Measurements from ENCODE around the gene SLC16A7.

SLC16A7 gene

GRCh38 chr12:59578254-59578653 lies 17.6 kb upstream of the SLC16A7 start:
- DNase-seq (ENCODE audit: extremely low spot score) = no peak
- no peak for TF ChIP-seq ZNF384 (IDR thresholded peaks at IDR 0.05)
- no peak for TF ChIP-seq BHLHE40 (IDR thresholded peaks at IDR 0.05; ENCODE audit: borderline replicate concordance)
- no peak for TF ChIP-seq NFRKB (IDR thresholded peaks at IDR 0.05)
- no peak for TF ChIP-seq SUZ12 (IDR thresholded peaks at IDR 0.05)
- TF ChIP-seq ARNT (IDR thresholded peaks at IDR 0.05) = no peak
- TF ChIP-seq ELF4 (IDR thresholded peaks at IDR 0.05) = no peak
- no peak for TF ChIP-seq FOXK2 (IDR thresholded peaks at IDR 0.05)
- ChIA-PET POLR2A (no interaction called here), CTCF (no interaction called here)

GRCh38 chr12:59579631-59580030 lies 16.2 kb upstream of the SLC16A7 start:
- DNase-seq (ENCODE audit: extremely low spot score) = no peak
- TF ChIP-seq SP1 (IDR thresholded peaks at IDR 0.05) (no peak), HDGF (IDR thresholded peaks at IDR 0.05; ENCODE audit: borderline replicate concordance) (no peak), L3MBTL2 (conservative IDR thresholded peaks at IDR 0.05) (no peak), NFRKB (IDR thresholded peaks at IDR 0.05) (no peak), ARNT (IDR thresholded peaks at IDR 0.05) (no peak), CTBP1 (IDR thresholded peaks at IDR 0.05; ENCODE audit: borderline replicate concordance) (no peak), FOXK2 (IDR thresholded peaks at IDR 0.05) (no peak), ELF4 (IDR thresholded peaks at IDR 0.05) (no peak), BHLHE40 (IDR thresholded peaks at IDR 0.05; ENCODE audit: borderline replicate concordance) (no peak), FOXA1 (IDR thresholded peaks at IDR 0.05) (no peak), TARDBP (IDR thresholded peaks at IDR 0.05) (no peak), ZNF384 (IDR thresholded peaks at IDR 0.05) (no peak), FOXM1 (IDR thresholded peaks at IDR 0.05; ENCODE audit: borderline replicate concordance) (no peak), SUZ12 (IDR thresholded peaks at IDR 0.05) (no peak), PKNOX1 (IDR thresholded peaks at IDR 0.05) (no peak), LEF1 (IDR thresholded peaks at IDR 0.05; ENCODE audit: borderline replicate concordance) (no peak)
- CTCF ChIA-PET = no interaction called here
- POLR2A ChIA-PET = no interaction called here

GRCh38 chr12:59580050-59580449 lies 15.8 kb upstream of the SLC16A7 start:
- ChIA-PET CTCF (no interaction called here), POLR2A (no interaction called here)
- TF ChIP-seq BHLHE40 (IDR thresholded peaks at IDR 0.05; ENCODE audit: borderline replicate concordance) = no peak
- TF ChIP-seq CTBP1 (IDR thresholded peaks at IDR 0.05; ENCODE audit: borderline replicate concordance) = no peak
- no peak for TF ChIP-seq HDGF (IDR thresholded peaks at IDR 0.05; ENCODE audit: borderline replicate concordance)
- TF ChIP-seq FOXM1 (IDR thresholded peaks at IDR 0.05; ENCODE audit: borderline replicate concordance) = no peak
- DNase-seq (ENCODE audit: extremely low spot score) = no peak

GRCh38 chr12:59583003-59583712 lies 12.7 kb upstream of the SLC16A7 start:
- ChIA-PET POLR2A (no interaction called here), CTCF (no interaction called here)
- DNase-seq (ENCODE audit: extremely low spot score) = no peak
- TF ChIP-seq PKNOX1 (IDR thresholded peaks at IDR 0.05) (no peak), SUZ12 (IDR thresholded peaks at IDR 0.05) (no peak), ARNT (IDR thresholded peaks at IDR 0.05) (no peak), L3MBTL2 (conservative IDR thresholded peaks at IDR 0.05) (no peak), HDGF (IDR thresholded peaks at IDR 0.05; ENCODE audit: borderline replicate concordance) (no peak), BHLHE40 (IDR thresholded peaks at IDR 0.05; ENCODE audit: borderline replicate concordance) (no peak), ELF4 (IDR thresholded peaks at IDR 0.05) (no peak), CTBP1 (IDR thresholded peaks at IDR 0.05; ENCODE audit: borderline replicate concordance) (no peak), TARDBP (IDR thresholded peaks at IDR 0.05) (no peak), LEF1 (IDR thresholded peaks at IDR 0.05; ENCODE audit: borderline replicate concordance) (no peak), NFRKB (IDR thresholded peaks at IDR 0.05) (no peak)

GRCh38 chr12:59587710-59588109 lies 8.1 kb upstream of the SLC16A7 start:
- ChIA-PET POLR2A (no interaction called here), CTCF (no interaction called here)
- TF ChIP-seq SUZ12 (IDR thresholded peaks at IDR 0.05) (no peak), ARNT (IDR thresholded peaks at IDR 0.05) (no peak), L3MBTL2 (conservative IDR thresholded peaks at IDR 0.05) (no peak), FOXK2 (IDR thresholded peaks at IDR 0.05) (no peak), ELF4 (IDR thresholded peaks at IDR 0.05) (no peak), ZNF384 (IDR thresholded peaks at IDR 0.05) (no peak)
- no peak for DNase-seq (ENCODE audit: extremely low spot score)

GRCh38 chr12:59593761-59594160 lies 2.1 kb upstream of the SLC16A7 start:
- no peak for TF ChIP-seq ARNT (IDR thresholded peaks at IDR 0.05)
- TF ChIP-seq TARDBP (IDR thresholded peaks at IDR 0.05) = no peak
- TF ChIP-seq SUZ12 (IDR thresholded peaks at IDR 0.05) = no peak
- DNase-seq (ENCODE audit: extremely low spot score) = no peak
- ChIA-PET POLR2A (no interaction called here), CTCF (no interaction called here)

- CTCF ChIA-PET = no interaction called here
- TF ChIP-seq NFRKB (IDR thresholded peaks at IDR 0.05) (no peak), FOXA1 (IDR thresholded peaks at IDR 0.05) (no peak), ZNF384 (IDR thresholded peaks at IDR 0.05) (no peak), ARNT (IDR thresholded peaks at IDR 0.05) (no peak), BHLHE40 (IDR thresholded peaks at IDR 0.05; ENCODE audit: borderline replicate concordance) (no peak), FOXM1 (IDR thresholded peaks at IDR 0.05; ENCODE audit: borderline replicate concordance) (no peak), HDGF (IDR thresholded peaks at IDR 0.05; ENCODE audit: borderline replicate concordance) (no peak), LEF1 (IDR thresholded peaks at IDR 0.05; ENCODE audit: borderline replicate concordance) (no peak), ELF4 (IDR thresholded peaks at IDR 0.05) (no peak), FOXK2 (IDR thresholded peaks at IDR 0.05) (no peak), PKNOX1 (IDR thresholded peaks at IDR 0.05) (no peak), SUZ12 (IDR thresholded peaks at IDR 0.05) (no peak), SP1 (IDR thresholded peaks at IDR 0.05) (no peak), TARDBP (IDR thresholded peaks at IDR 0.05) (no peak), CTBP1 (IDR thresholded peaks at IDR 0.05; ENCODE audit: borderline replicate concordance) (no peak), L3MBTL2 (conservative IDR thresholded peaks at IDR 0.05) (no peak)
- POLR2A ChIA-PET = no interaction called here
- no peak for DNase-seq (ENCODE audit: extremely low spot score)
Measured at GRCh38 chr12:59594943-59595500, 807 bp upstream of the SLC16A7 start.

Data from HEK293T (cell line).